Hepatocyte (in vitro differentiated cells): ENCODE results near the gene STRN4.

Experiments
- CTCF ChIP-seq: fragments of 200-600 bp; sonication (generic); IDR thresholded peaks from 2 replicates; pipeline ENCODE4 v1.5.1; 2016; ENCODE audit warnings: antibody characterized with exemption, mild to moderate bottlenecking; ENCODE audit not compliant: poor library complexity
- EZH2 ChIP-seq: fragments of 200-600 bp; sonication (generic); IDR thresholded peaks from 2 replicates; pipeline ENCODE4 v1.6.1; 2016; ENCODE audit warnings: antibody characterized with exemption, mild to moderate bottlenecking, borderline replicate concordance
- EZH2phosphoT487 ChIP-seq: fragments of 200-600 bp; sonication (generic); IDR thresholded peaks from one replicate; pipeline ENCODE4 v1.6.1; 2018; ENCODE audit warnings: antibody characterized with exemption, mild to moderate bottlenecking, low read depth, moderate library complexity; ENCODE audit not compliant: unreplicated experiment, severe bottlenecking

GRCh38 chr19:46678110-46678732, 68.0 kb downstream of the STRN4 start:
- TF ChIP-seq CTCF (no peak), EZH2 (no peak), EZH2phosphoT487 (no peak)
